ENCODE data around the gene FBXO41. TPM values are rescaled to one million over a fixed set of nuclear protein-coding genes. Genes with fewer than 3 reads are reported as not detected.

The FBXO41 gene
- total RNA-seq, 3 donors from 2014 or later: 1.6 to 4.0 (median 3.9) TPM

GRCh38 chr2:73269686-73270465 lies 14.4 kb downstream of the FBXO41 start:
- H3K4me1 ChIP-seq: peaks cover 0 to 5% of the 10 kb centered on the region in 2 donors
- no peaks in the 10 kb centered on the region for H3K9me3 ChIP-seq
- TF ChIP-seq CTCF (IDR thresholded peaks at IDR 0.05) (no peak), POLR2AphosphoS5 (IDR thresholded peaks at IDR 0.05) (no peak), POLR2A (IDR thresholded peaks at IDR 0.05) (no peak)
- H3K27me3 ChIP-seq: no peaks in the 10 kb centered on the region
- DNase-seq (ENCODE audit: low spot score in 2 of 2): no peak
- peak overlapping the region in 2 of 3 donors; percentile 52 to 70 for H3K4me3 ChIP-seq
- no peaks in the 10 kb centered on the region for H3K36me3 ChIP-seq
- H3K27ac ChIP-seq: no peak overlapping the region
- intact Hi-C loops (cut with DNase I; ENCODE audit: low total_unique reads): no loop called here

GRCh38 chr2:73268830-73269685 lies 15.2 kb downstream of the FBXO41 start:
- Histone ChIP-seq H3K27ac (peak overlapping the region in 1 of 2 donors; percentile 38), H3K27me3 (no peaks in the 10 kb centered on the region), H3K9me3 (no peaks in the 10 kb centered on the region), H3K4me3 (peak overlapping the region in 2 of 3 donors; percentile 52 to 70), H3K4me1 (peaks cover 0 to 5% of the 10 kb centered on the region in 2 donors), H3K36me3 (no peaks in the 10 kb centered on the region)
- intact Hi-C loops (cut with DNase I; ENCODE audit: low total_unique reads): no loop called here
- peak in 1 of 2 donors; percentile 61 for DNase-seq (ENCODE audit: low spot score in 2 of 2)
- TF ChIP-seq CTCF (IDR thresholded peaks at IDR 0.05) (no peak), POLR2A (IDR thresholded peaks at IDR 0.05) (no peak), POLR2AphosphoS5 (IDR thresholded peaks at IDR 0.05) (no peak)

GRCh38 chr2:73268366-73268829 lies 15.9 kb downstream of the FBXO41 start:
- H3K27me3 ChIP-seq: no peaks in the 10 kb centered on the region
- peak overlapping the region in 2 of 3 donors; percentile 52 to 70 for H3K4me3 ChIP-seq
- H3K4me1 ChIP-seq: peaks cover 0 to 5% of the 10 kb centered on the region in 2 donors
- H3K27ac ChIP-seq: peak overlapping the region in 1 of 2 donors; percentile 38
- no peaks in the 10 kb centered on the region for H3K9me3 ChIP-seq
- no peak for TF ChIP-seq POLR2AphosphoS5 (IDR thresholded peaks at IDR 0.05)
- no peak for TF ChIP-seq POLR2A (IDR thresholded peaks at IDR 0.05)
- TF ChIP-seq CTCF (IDR thresholded peaks at IDR 0.05): no peak
- no peak for DNase-seq (ENCODE audit: low spot score in 2 of 2)
- intact Hi-C loops (cut with DNase I; ENCODE audit: low total_unique reads): no loop called here
- no peaks in the 10 kb centered on the region for H3K36me3 ChIP-seq

- no peak overlapping the region for H3K4me3 ChIP-seq
- no peaks in the 10 kb centered on the region for H3K36me3 ChIP-seq
- no peak for DNase-seq (ENCODE audit: low spot score in 2 of 2)
- intact Hi-C loops (cut with DNase I; ENCODE audit: low total_unique reads): loop anchor here (1.0 kb wide), 1 partner anchor 20 kb away; no protein-coding TSS in a partner anchor
- peaks cover 0 to 5% of the 10 kb centered on the region in 2 donors for H3K4me1 ChIP-seq
- no peaks in the 10 kb centered on the region for H3K9me3 ChIP-seq
- no peak overlapping the region for H3K27ac ChIP-seq
- TF ChIP-seq POLR2A (IDR thresholded peaks at IDR 0.05) (no peak), CTCF (IDR thresholded peaks at IDR 0.05) (no peak), POLR2AphosphoS5 (IDR thresholded peaks at IDR 0.05) (no peak)
- no peaks in the 10 kb centered on the region for H3K27me3 ChIP-seq
Measured at GRCh38 chr2:73267008-73267407, 17.3 kb downstream of the FBXO41 start.

All from breast epithelium (tissue), 4 donors.